HG03457 (cell line): Measurements from ENCODE around the gene RNASE4.

Experiments used
- ATAC-seq: cut with Tn5 transposase; IDR thresholded peaks from one replicate; pipeline ENCODE4 v1.9.1; 2021; ENCODE audit warnings: moderate number of reproducible peaks; ENCODE audit not compliant: unreplicated experiment

RNASE4 gene

DNA sequence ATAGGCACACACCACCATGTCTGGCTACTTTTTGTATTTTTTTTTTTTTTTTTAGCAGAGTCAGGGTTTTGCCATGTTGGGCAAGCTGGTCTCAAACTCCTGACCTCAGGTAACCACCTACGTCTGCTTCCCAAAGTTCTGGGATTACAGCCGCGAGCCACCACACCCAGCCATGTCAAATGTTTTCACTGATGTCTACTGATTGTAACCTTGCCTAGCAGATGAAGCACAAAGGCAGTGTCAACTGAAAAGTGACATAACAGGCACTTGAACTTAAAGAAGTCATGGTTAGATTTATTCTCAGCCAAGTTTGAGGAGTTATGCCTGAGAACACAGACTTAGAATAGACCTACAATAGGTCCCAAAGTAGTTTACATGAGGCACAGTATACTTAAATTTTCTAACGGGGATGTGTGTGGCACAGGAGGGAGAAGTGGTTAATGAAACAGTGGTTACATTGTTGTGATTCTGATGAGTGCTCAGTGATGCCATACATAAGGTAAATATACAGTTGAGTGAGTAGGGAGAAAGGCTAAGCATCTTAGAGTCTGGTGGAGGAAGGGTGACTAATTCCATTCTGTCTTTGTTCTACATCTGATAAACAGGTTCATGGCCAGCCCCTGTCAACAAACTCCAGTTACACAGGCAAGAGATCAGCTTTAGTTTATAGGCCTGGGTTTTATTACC is 12.6 kb upstream of the RNASE4 start:
- no peak for ATAC-seq

DNA sequence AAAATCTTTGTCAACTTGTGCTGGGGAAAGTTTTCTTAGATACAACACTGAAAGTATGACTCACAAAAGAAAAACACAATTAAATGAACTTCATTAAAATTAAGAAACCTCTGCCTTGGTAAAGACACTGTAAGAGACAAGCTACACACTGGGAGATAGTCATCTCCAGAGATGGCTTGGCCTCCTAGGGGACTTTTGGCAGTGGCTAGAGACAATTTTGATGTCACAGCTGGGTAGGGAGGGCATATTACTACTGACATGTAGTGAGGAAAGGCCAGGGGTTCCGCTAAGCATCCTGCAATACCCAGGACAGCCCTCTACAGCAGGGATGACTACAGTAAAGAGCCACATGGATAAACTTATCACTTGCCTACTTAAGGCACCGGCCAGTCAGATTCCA is 8.7 kb upstream of the RNASE4 start:
- ATAC-seq = no peak

DNA sequence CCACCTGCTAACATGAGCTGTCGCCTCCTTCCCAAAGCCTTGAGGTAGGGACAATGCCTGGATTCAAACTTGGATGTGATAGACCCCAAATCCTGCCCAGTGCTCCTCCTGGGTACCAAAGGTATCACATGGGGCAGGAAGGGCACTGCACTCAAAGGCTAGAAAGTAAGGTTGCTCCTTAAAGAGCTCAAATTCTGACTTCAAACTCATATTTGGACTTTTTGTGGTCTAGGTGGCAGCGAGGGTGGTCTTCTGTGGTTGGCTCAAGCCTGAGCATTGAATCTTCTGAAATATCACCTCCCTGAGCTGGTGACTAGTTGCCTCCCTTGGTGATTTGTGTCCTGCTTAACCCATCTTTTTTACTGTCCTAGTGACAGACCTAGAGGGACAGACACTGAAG is 8.3 kb upstream of the RNASE4 start:
- no peak for ATAC-seq

DNA sequence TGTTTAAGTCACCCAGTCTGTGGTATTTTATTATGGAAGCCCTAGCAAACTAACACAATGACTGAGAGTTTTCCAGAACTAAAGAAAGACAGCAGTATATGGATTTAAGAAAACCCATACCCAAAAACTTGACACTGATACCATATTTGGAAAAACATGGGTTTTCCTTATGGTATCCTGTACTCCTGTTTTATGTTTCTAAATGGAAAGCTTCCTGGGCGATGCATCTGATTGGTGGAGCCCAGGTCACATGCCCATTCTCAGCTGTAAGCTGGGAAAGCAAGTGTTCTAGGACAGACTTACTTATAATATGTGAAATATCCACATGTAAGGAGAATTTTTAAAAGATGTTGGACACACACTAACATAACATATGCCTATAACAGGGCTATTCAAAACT is 4.5 kb upstream of the RNASE4 start:
- no peak for ATAC-seq

DNA sequence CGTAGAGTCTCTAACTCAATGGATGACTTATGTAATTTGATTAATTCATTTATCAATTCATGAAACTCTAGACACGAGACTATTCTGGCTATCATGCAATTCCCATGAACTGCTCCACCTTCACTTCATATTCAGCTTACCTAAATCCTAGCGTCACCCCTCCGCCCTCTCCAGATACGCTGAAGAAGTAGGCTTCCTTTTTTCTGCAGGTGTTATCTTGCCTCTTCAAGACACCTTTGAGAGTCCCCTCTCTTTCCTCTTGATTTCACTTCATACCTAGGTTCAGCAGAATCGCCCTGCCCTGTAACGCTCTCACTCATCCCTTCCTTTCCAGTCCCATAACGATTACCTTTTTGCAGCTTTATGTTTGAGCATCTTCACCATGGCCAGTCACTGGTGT is 4.0 kb upstream of the RNASE4 start:
- ATAC-seq = no peak

DNA sequence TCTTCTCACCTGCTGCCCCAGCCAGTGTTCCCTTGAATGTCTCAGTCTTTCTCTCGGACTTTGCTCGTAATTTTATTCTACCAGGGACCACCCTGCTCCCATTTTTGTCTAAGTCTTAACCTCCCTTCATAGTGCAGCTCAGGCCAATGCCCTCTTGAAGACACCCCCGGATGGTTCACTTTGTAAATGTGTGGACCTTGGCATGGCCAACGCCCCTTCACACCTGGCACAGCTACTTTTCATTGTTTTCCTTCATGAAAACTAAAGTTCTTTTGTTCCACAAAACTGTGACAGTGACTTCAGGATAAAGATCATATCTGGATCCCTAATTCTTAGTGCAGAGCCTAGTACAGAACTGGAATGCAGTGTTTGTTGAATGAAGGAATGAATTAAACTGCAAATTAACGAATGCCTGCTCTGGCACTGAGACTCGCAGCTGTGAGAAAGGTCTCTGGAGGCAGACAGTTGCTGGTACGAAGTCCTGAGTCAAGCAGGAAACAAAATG is 3.5 kb upstream of the RNASE4 start:
- no peak for ATAC-seq

DNA sequence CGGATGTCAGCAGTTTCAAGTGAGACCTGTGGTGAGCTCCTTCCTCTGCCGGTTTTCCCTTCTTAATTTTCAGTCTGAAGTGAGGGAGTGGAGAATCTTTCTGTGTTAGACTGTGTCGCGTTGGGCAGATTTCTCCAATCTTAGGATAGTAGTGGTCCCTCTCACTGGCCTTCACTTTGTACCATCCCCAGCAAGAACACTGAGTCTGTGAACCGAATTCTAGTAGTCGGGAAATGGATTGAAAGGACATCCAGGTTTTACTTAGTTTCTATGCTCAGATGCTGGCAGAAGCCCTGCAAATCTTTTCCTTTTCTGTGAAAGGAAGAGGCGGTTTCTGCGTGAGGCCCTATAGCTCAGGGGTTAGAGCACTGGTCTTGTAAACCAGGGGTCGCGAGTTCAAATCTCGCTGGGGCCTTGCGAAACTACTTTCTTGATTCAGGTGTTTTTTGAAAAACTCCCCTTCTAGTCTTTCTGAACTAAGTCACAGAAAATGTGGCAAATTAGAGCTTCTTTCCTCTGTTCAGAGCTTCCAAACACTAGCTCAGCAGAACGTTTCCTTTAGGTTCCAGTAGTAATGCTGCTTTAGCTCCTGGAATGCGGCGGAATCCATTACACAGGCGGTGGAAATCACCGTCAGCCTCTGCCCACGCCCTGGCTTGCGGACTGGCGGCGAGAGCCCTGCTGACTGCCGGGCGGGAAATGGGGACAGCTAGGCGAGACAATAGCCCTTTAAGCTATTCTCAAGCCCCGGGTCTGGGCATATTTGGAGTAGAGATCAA is 2.8 kb upstream of the RNASE4 start:
- no peak for ATAC-seq

DNA sequence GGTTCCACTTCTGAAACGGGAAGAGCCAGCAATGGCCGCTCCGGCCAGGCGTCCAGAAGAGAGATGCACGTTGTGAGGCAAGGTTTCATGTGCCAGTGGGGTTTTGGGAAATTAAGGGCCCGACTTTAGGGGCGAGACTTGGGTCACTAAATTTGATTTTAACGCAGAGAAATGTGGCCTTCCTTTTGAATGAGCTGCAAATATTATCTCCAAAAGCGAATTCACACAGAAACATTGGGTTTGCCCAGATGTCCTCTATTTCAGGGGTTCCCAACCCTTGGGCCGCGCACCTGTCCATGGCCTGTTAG is 2.3 kb upstream of the RNASE4 start:
- no peak for ATAC-seq

DNA sequence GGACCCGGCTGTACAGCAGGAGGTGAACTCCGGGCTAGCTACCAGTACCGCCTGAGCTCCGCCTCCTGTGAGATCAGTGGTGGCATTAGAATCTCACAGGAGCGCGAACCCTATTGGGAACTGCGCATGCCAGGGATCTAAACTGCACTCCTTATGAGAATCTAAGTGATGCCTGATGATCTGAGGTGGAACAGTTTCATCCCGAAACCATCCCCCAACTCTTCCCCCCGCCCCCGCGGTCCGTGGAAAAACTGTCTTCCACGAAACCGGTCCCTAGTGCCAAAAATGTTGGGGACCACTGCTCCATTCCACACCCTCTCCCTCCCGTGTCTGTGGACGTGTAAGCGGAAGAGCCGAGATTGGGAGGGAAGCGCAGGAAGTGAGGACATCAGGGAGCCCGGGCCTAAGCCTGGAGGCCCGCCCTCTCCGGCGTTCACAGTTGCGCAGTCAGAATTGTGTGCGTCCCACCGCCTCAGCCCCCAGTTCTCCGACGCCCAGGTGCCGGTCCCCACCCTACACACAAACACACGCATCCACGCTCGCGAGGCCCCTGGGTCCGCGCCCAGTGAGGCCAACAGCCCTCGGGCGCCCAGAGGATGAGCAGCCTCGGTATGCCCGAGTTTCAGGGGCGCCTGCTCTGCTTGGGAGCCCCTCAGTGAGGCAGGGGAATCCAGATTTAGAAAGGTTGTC is 1.8 kb upstream of the RNASE4 start:
- peak; percentile 40 for ATAC-seq

DNA sequence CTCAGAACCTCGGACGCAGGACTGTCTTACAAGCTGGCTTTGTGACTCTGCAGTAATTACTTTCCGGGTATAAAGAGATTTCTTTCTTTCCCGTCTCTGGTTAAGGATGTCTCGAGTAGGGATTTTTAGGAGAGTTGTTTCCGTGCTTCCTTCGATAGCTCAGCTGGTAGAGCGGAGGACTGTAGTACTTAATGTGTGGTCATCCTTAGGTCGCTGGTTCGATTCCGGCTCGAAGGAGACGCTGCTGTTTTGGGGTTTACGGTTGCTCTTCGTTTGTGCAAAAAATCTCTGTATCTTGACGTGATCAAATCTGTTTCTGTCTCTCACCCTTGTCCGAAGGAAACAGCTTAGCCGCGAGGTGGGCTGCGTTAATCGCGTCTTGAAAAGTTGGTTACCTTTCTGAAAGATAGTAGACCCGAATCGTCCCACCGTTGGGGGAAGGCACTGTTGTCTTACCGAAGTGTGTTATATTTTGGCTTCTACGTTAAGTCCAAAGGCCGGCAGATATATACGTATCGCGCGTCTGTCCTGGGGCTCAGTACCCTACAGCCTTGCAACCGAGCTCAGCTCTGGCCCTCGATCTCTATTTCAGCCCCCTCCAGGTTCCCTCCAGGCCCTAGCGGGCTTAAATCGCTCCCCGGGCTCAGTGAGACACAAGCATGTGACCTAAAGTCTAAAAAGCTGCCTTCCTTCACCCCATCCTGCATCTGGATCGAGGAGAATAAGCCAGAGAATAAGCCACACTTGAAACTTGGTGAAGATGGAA is 1.1 kb upstream of the RNASE4 start:
- peak; percentile 21 for ATAC-seq

DNA sequence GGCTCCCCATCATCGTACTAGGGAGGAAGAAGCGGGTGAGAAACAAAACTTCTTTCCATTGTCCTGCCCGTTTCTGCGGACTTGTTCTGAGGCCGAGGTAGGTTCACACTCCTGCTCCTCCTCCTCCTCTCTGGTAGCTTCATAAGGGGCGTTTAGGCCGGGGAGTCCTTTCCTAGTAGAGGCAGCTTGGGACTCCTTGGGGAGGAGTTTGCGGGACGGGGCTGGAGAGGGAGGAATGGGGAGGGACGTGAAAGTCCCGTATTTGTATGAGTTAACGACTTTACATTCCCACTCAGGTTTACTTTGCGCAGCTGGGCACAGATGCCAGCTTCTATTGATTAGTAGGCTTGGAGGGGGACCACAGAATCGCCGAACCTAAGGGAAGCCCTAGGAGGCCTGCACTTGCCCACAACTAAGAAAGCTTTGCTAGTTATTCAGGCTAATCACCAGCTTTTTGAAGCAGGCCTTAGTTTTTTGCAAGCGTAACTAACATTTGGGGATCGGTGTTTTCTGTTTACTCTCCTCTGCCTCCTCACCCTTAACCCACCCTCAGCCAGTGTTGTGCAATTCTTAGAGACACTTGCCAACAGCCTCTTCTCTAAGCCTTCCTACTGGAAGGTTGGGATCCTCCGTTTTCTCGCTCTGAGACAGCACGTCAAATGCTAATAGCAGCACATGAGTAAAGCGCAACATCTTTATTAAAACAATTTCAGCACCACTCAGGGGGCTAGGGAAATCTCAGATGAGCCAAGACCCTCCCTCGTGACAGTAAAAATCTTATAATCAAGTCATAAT is 499 bp downstream of the RNASE4 start:
- no peak for ATAC-seq

DNA sequence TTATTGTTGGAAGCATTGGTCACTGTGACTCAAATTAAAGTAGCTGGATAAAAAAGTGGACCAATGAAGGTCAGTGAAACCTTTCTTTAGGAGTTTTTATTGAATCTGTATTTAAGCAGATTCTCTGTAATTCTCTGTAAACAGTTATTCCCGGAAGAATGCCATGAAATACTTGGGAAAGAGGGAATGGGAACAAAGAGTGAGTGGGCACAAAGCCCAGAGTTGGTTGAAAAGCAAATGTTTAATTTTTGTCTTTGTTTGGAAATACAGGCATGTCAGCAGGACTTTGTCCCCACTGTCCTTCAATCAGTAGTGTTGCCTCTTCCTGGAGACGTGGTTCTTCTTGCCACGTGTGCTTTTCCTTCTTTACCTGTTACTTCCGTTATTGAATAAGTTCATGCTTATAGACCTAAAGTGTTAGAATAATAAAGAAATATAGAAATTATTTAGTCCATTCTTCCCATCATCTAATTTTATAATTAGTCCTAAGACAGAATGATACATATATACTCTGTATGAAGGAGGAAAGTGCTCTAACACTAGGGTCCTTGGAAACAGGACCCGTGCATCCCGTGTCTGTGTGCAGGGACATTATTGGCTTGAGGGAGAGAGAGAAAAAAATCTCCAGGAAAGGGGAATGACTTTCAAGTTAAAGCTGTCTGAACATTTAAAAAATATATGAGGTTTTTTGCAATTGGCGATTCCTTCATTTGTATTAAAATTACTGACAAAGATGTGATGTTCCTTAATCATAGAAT is 2.2 kb downstream of the RNASE4 start:
- ATAC-seq = no peak

DNA sequence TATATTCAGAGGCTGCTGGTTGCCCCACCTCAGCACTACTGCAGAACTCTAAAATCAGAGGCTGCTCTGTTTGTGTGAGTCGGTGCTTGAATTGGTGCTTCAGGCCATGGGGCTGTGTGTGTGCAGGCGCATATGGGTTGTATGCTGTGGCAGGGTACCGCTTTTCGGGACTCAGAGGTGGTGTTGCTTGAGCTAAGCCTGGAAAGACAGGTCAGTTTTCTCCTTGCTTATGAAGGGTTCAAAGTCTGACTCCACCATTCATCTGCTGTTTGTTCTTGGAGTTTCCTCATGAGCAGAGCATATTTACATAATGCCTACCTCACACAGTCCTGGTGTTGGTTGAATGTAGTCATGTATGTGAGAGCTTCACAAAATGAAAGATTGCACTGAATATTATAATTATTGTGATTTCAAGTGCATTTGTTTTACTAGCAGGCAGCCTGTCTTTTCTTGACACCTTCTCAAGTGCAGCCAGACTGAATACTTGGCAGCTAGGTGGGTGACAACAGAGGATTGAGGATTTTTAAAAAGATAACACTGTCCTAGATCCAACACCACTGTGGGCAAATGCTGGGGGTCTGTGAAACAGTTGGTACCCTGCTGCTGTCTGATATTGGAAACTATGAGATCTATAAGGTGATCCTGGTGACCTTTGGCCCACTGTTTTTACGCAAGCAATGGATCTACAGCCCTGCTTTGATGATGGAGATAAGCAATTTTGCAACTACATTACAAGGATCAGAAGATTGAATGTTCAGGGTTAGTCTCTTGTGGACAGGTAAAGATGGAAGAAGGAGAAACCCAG is 3.2 kb downstream of the RNASE4 start:
- no peak for ATAC-seq

DNA sequence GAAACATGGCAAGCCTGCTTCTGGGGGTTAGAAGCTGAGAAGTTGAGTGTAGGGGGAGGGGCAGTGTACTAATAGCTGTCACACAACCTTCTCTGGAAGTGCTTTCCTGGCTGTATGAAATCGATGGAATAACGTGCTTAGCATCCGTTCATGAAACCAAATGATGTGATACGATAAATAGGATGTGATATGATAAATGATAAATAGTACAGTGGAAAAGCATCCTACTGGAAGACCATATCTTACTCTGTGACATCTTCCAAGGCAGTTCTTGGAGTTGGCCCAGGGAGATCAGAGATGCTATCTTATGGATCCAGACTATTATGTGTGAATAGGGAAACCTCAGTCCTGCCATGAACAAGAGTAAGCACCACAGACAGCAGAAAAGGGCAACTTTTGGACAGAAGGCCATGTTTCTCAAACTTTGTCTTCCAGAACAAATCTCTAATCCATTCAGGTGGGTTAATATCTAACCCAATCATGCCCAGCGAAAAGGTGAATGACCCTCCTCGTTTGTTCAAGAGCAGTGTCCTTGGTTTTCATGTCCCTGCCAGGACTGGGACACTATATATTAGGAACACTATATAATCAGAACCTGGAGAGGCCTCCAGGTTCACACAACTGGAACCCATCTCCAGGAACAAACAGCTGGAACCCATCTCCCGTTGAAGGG is 3.9 kb downstream of the RNASE4 start, which contains the start of gene ANG:
Gene ANG, plus strand, starts transcription at position 598 of the 673 bp plus-strand sequence. CDS start 4,801 bp downstream, outside the sequence.
- no peak for ATAC-seq

DNA sequence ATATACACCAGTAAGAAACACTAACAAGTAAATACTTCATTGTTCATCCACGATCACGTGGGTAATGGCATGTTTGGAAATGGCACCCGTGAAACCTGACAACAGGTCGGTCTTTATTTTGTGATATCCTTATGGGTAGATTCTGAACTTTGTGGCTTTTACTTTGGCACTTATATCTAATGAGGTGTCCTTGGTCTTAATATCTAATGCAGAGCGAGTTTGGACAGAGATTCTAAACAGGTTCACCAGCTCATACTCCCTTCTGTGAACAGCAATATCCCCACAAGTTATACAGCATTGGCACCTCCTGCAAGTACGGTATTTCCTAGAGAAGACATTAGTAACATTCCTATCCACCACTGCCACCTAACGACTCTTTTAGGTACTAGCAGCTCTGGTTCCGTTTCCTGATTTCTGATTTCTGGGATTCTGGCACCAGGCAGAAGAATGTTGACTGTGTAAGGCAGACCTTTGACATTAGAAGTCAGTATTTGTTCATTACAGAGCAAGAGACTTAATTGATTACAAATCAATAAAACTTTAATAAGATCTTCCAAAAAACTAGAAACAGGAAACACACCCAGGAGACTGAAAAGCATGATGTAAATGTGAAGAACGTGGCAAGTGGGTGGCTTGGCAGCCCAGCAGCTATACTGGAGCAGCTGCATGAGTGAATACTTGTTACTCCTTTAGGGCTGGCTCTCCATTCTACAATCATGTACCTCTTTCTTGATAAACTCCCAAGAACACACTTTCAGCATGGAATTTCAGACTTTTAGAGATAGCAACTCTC is 6.7 kb downstream of the RNASE4 start:
- ATAC-seq = no peak

DNA sequence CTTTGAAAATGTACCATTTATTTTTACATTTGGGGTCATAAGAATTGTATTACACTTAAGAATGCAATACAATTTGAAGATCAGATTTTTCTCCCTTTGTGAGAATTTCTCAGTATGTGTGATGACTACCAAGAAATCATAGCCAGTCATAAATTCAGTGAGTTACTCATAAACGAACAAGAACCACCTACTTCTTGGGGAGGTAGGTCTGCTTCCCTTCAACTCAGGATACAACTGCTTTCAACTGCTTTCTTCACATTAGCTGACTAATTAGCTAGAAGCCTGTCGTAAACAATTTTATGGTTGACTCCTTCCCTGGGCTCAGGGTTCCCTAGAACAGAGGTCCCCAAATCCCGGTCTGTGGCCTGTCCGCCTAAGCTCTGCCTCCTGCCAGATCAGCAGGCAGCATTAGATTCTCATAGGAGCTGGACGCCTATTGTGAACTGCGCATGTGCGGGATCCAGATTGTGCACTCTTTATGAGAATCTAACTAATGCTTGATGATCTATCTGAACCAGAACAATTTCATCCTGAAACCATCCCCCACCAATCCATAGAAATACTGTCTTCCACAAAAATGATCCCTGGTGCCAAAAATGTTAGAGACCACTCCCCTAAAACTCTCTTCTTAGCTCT is 7.9 kb downstream of the RNASE4 start:
- no peak for ATAC-seq

DNA sequence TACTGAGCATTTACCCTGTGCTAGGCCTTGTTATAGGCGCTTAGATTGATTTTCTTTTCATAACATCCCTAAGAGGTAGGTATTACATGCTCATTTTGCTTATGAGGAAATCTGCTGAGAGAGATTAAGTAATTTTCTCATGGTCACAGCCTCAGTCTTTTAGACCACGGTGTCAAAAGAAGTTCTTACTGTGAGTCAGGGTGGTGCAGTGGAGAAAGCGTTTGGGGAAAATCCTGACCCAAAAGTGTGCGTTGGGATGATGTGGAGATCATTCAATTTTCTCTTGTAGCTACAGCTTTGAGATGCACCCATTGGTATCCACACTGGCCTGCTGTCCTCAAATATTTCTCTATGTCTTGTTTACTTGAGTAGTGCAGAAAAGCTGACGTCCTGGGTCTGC is 12.4 kb downstream of the RNASE4 start:
- no peak for ATAC-seq
